Measurements from ENCODE around the gene FNBP1. TPM values are rescaled to one million over a fixed set of nuclear protein-coding genes. Genes with fewer than 3 reads are reported as not detected.
"Not testable (repeated sequence)": the region's sequence is repeated elsewhere in the genome, so short reads cannot be mapped to it uniquely, and the experiment has no call there.

FNBP1 gene
- total RNA-seq, 2 donors from 2014 or later, result 17.1 to 17.9 TPM

DNA sequence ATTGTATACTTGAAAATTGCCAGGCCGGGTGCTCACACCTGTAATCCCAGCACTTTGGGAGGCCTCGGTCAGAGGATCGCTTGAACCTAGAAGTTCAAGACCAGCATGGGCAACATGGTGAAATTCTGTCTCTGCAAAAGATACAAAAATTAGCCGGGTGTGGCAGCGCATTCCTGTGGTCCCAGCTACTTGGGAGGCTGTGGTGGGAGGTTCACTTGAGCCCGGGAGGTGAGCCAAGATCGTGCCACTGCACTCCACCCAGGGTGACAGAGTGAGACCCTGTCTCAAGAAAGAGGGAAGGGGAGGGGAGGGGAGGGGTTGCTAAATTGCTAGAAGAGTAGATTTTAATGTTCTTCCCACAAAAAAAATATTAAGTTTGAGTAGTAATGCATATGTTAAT lies 53.2 kb downstream of the FNBP1 start:
- no peaks in the 10 kb centered on the region for H3K9me3 ChIP-seq
- no peaks in the 10 kb centered on the region for H3K36me3 ChIP-seq (replicated peaks in 1 of 2; ENCODE audit: insufficient read depth in 1 of 2, low read depth in 2 of 2)
- DNase-seq (no peak), ATAC-seq (no peak)
- TF ChIP-seq POLR2A (IDR thresholded peaks at IDR 0.05), result no peak
- TF ChIP-seq CTCF (IDR thresholded peaks at IDR 0.05), result no peak
- 80 to 82% methylated on average over 7 of the region's 7 CpGs for WGBS, 2 donors
- no peaks in the 10 kb centered on the region for H3K27me3 ChIP-seq
- H3K4me3 ChIP-seq, result no peak overlapping the region
- intact Hi-C loops (cut with DNase I), result no loop called here
- no peak overlapping the region for H3K27ac ChIP-seq
- no peaks in the 10 kb centered on the region for H3K4me1 ChIP-seq

GRCh38 chr9:129989362-129989708 lies 53.7 kb downstream of the FNBP1 start:
- DNase-seq, result no peak
- no peaks in the 10 kb centered on the region for H3K4me1 ChIP-seq
- H3K27ac ChIP-seq, result no peak overlapping the region
- H3K36me3 ChIP-seq (replicated peaks in 1 of 2; ENCODE audit: insufficient read depth in 1 of 2, low read depth in 2 of 2), result no peaks in the 10 kb centered on the region
- no peaks in the 10 kb centered on the region for H3K9me3 ChIP-seq
- no peaks in the 10 kb centered on the region for H3K27me3 ChIP-seq
- no peak for ATAC-seq
- intact Hi-C loops (cut with DNase I), result no loop called here
- H3K4me3 ChIP-seq, result no peak overlapping the region
- 81 to 84% methylated on average over 3 of the region's 3 CpGs for WGBS, 2 donors
- no peak for TF ChIP-seq POLR2A (IDR thresholded peaks at IDR 0.05)
- TF ChIP-seq CTCF (IDR thresholded peaks at IDR 0.05), result no peak

GRCh38 chr9:129988607-129989361 lies 54.2 kb downstream of the FNBP1 start:
- 71 to 78% methylated on average over 9 of the region's 9 CpGs for WGBS, 2 donors
- Histone ChIP-seq H3K4me3 (no peak overlapping the region), H3K27me3 (no peaks in the 10 kb centered on the region), H3K36me3 (replicated peaks in 1 of 2; ENCODE audit: insufficient read depth in 1 of 2, low read depth in 2 of 2) (no peaks in the 10 kb centered on the region), H3K4me1 (no peaks in the 10 kb centered on the region), H3K27ac (no peak overlapping the region), H3K9me3 (no peaks in the 10 kb centered on the region)
- no peak for TF ChIP-seq POLR2A (IDR thresholded peaks at IDR 0.05)
- no peak for TF ChIP-seq CTCF (IDR thresholded peaks at IDR 0.05)
- no peak for DNase-seq
- intact Hi-C loops (cut with DNase I), result no loop called here
- ATAC-seq, result no peak

DNA sequence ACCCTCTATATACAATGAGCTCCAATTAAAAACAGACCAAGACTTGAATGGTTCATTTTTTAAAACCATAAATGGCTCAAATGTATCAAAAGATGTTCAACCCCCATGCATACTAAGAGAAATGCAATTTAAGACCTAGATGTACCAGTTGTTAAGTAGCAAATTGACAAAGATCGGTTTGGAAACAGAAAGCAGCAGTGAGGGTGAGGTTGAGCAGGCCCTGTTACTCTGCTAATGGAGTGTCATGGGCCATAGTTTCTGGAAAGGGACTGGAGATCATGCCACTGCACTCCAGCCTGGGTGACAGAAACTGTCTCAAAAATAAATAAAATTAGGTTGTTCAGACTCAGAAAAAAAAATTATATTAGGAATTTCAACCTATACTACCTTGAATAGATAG lies 55.0 kb downstream of the FNBP1 start:
- DNase-seq (no peak), ATAC-seq (no peak)
- no peaks in the 10 kb centered on the region for H3K36me3 ChIP-seq (replicated peaks in 1 of 2; ENCODE audit: insufficient read depth in 1 of 2, low read depth in 2 of 2)
- no peak for TF ChIP-seq POLR2A (IDR thresholded peaks at IDR 0.05)
- TF ChIP-seq CTCF (IDR thresholded peaks at IDR 0.05), result no peak
- 79 to 89% methylated on average over 1 of the region's 1 CpG for WGBS, 2 donors
- no peaks in the 10 kb centered on the region for H3K9me3 ChIP-seq
- no peaks in the 10 kb centered on the region for H3K27me3 ChIP-seq
- H3K4me1 ChIP-seq, result no peaks in the 10 kb centered on the region
- H3K27ac ChIP-seq, result no peak overlapping the region
- intact Hi-C loops (cut with DNase I), result no loop called here
- no peak overlapping the region for H3K4me3 ChIP-seq

DNA sequence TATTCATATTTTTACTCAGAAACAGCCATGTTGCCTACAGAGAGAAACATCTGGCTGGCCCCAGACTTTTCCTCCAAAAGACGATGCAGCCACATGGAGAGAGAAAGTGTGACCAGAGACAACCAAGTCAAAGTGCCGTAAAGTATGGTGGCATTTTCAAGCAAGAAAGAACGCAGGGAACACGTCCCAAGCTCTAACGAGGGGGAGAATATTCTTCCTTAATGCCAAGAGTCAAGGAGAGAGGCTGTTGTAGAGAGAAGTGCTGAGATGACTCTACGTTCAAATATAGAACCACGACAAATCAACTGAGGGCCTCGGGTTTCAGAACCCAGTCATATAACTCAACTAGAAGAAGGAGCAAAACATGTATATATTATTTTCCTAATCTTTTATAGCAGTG lies 55.9 kb downstream of the FNBP1 start:
- intact Hi-C loops (cut with DNase I), result no loop called here
- H3K9me3 ChIP-seq, result no peaks in the 10 kb centered on the region
- no peaks in the 10 kb centered on the region for H3K4me1 ChIP-seq
- ATAC-seq (no peak), DNase-seq (no peak)
- no peaks in the 10 kb centered on the region for H3K27me3 ChIP-seq
- H3K36me3 ChIP-seq (replicated peaks in 1 of 2; ENCODE audit: insufficient read depth in 1 of 2, low read depth in 2 of 2), result no peaks in the 10 kb centered on the region
- no peak overlapping the region for H3K4me3 ChIP-seq
- 69 to 73% methylated on average over 8 of the region's 8 CpGs for WGBS, 2 donors
- TF ChIP-seq POLR2A (IDR thresholded peaks at IDR 0.05) (no peak), CTCF (IDR thresholded peaks at IDR 0.05) (no peak)
- no peak overlapping the region for H3K27ac ChIP-seq

DNA sequence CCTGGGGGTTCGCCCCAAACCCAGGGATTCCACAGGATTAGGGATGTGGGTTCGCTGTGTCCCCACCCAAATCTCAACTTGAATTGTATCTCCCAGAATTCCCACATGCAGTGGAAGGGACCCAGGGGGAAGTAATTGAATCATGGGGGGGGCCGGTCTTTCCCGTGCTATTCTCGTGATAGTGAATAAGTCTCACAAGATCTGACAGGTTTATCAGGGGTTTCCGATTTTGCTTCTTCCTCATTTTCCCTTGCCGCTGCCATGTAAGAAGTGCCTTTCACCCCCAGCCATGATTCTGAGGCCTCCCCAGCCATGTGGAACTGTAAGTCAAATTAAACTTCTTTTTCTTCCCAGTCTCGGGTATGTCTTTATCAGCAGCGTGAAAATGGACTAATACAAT lies 58.4 kb downstream of the FNBP1 start:
- H3K27me3 ChIP-seq; H3K9me3 ChIP-seq; H3K36me3 ChIP-seq (replicated peaks in 1 of 2; ENCODE audit: insufficient read depth in 1 of 2, low read depth in 2 of 2); H3K4me3 ChIP-seq; H3K27ac ChIP-seq; H3K4me1 ChIP-seq; DNase-seq; ATAC-seq; intact Hi-C loops (cut with DNase I): not testable (repeated sequence)
- WGBS, 2 donors, result 80 to 86% methylated on average over 9 of the region's 9 CpGs

Measured in body of pancreas (tissue), 4 donors.